HAP-1 (cell line): ENCODE results near the gene DMAC2L.
"Not testable (repeated sequence)": the region's sequence is repeated elsewhere in the genome, so short reads cannot be mapped to it uniquely, and the experiment has no call there.

ENCODE experiments used
- DNase-seq, 2 experiments: peaks; one replicate each; pipeline ENCODE4 v3.0.0-alpha.2; 2016 to 2020; ENCODE audit warnings: low spot score in 2 of 2
- H3K27me3 ChIP-seq: fragments of 250-450 bp; sonication (Bioruptor Pico); 2 replicates; pipeline ENCODE4 v1.5.1; 2020; ENCODE audit warnings: low read depth, mild to moderate bottlenecking, moderate library complexity
- H3K36me3 ChIP-seq: fragments of 250-450 bp; sonication (Bioruptor Pico); replicated peaks from 2 replicates; pipeline ENCODE4 v1.5.1; 2020; ENCODE audit warnings: mild to moderate bottlenecking
- H3K4me1 ChIP-seq: fragments of 250-450 bp; sonication (Bioruptor Pico); 2 replicates; pipeline ENCODE4 v1.5.1; 2020; ENCODE audit warnings: mild to moderate bottlenecking
- H3K4me3 ChIP-seq: fragments of 250-450 bp; sonication (Bioruptor Pico); 2 replicates; pipeline ENCODE4 v1.5.1; 2020; ENCODE audit warnings: mild to moderate bottlenecking, moderate library complexity
- H3K9me3 ChIP-seq: fragments of 250-450 bp; sonication (Bioruptor Pico); 2 replicates; pipeline ENCODE4 v1.5.1; 2020; ENCODE audit warnings: mild to moderate bottlenecking, moderate library complexity
- in situ Hi-C: fragments of 300-500 bp; cut with MboI; formaldehyde crosslinking; loops from 3 replicates; pipeline ENCODE4 v1.14.3; 2020; ENCODE audit warnings: low sequenced_read_pairs, inconsistent platforms, mixed read lengths

DMAC2L gene

GRCh38 chr14:50350975-50351374, 38.9 kb downstream of the DMAC2L start:
- in situ Hi-C loops = no loop called here
- no peaks in the 10 kb centered on the region for H3K4me1 ChIP-seq
- no peak for DNase-seq

GRCh38 chr14:50352584-50352983, 40.5 kb downstream of the DMAC2L start:
- Histone ChIP-seq H3K4me1 (no peaks in the 10 kb centered on the region), H3K9me3 (no peaks in the 10 kb centered on the region), H3K27me3 (no peaks in the 10 kb centered on the region), H3K36me3 (no peaks in the 10 kb centered on the region), H3K4me3 (no peak overlapping the region)
- DNase-seq = no peak
- in situ Hi-C loops = no loop called here

More at GRCh38 chr14:50350975-50351374, 38.9 kb downstream of the DMAC2L start:
- no peak overlapping the region for H3K4me3 ChIP-seq
- no peaks in the 10 kb centered on the region for H3K36me3 ChIP-seq
- no peaks in the 10 kb centered on the region for H3K27me3 ChIP-seq
- H3K9me3 ChIP-seq = no peaks in the 10 kb centered on the region

- Histone ChIP-seq H3K36me3 (no peaks in the 10 kb centered on the region), H3K4me3 (no peak overlapping the region), H3K4me1 (no peaks in the 10 kb centered on the region), H3K9me3 (no peaks in the 10 kb centered on the region), H3K27me3 (no peaks in the 10 kb centered on the region)
- no peak for DNase-seq
- in situ Hi-C loops = no loop called here
Observed at GRCh38 chr14:50353126-50353525, 41.0 kb downstream of the DMAC2L start.

GRCh38 chr14:50354527-50354926, 42.4 kb downstream of the DMAC2L start:
- in situ Hi-C loops = no loop called here

GRCh38 chr14:50355692-50356091, 43.6 kb downstream of the DMAC2L start:
- in situ Hi-C loops = no loop called here
- DNase-seq = no peak
- no peaks in the 10 kb centered on the region for H3K4me1 ChIP-seq
- no peaks in the 10 kb centered on the region for H3K36me3 ChIP-seq
- H3K27me3 ChIP-seq = no peaks in the 10 kb centered on the region
- no peak overlapping the region for H3K4me3 ChIP-seq
- no peaks in the 10 kb centered on the region for H3K9me3 ChIP-seq

More at GRCh38 chr14:50354527-50354926, 42.4 kb downstream of the DMAC2L start:
- no peaks in the 10 kb centered on the region for H3K27me3 ChIP-seq
- DNase-seq = no peak
- H3K4me3 ChIP-seq = no peak overlapping the region
- H3K9me3 ChIP-seq = no peaks in the 10 kb centered on the region
- H3K36me3 ChIP-seq = no peaks in the 10 kb centered on the region
- H3K4me1 ChIP-seq = no peaks in the 10 kb centered on the region

- H3K27me3 ChIP-seq, DNase-seq, H3K36me3 ChIP-seq, H3K4me3 ChIP-seq, H3K4me1 ChIP-seq, H3K9me3 ChIP-seq, in situ Hi-C loops: not testable (repeated sequence)
Observed at GRCh38 chr14:50356283-50356682, 44.2 kb downstream of the DMAC2L start.

- Histone ChIP-seq H3K27me3 (no peaks in the 10 kb centered on the region), H3K4me3 (no peak overlapping the region), H3K36me3 (no peaks in the 10 kb centered on the region), H3K4me1 (no peaks in the 10 kb centered on the region), H3K9me3 (no peaks in the 10 kb centered on the region)
- in situ Hi-C loops = no loop called here
- DNase-seq = no peak
Observed at GRCh38 chr14:50357124-50357523, 45.0 kb downstream of the DMAC2L start.

GRCh38 chr14:50357753-50358395, 45.8 kb downstream of the DMAC2L start:
- in situ Hi-C loops = no loop called here
- no peak for DNase-seq

GRCh38 chr14:50359631-50360030, 47.5 kb downstream of the DMAC2L start:
- Histone ChIP-seq H3K4me1 (no peaks in the 10 kb centered on the region), H3K4me3 (no peak overlapping the region), H3K27me3 (no peaks in the 10 kb centered on the region), H3K9me3 (no peaks in the 10 kb centered on the region), H3K36me3 (no peaks in the 10 kb centered on the region)
- in situ Hi-C loops = no loop called here
- DNase-seq = no peak

More at GRCh38 chr14:50357753-50358395, 45.8 kb downstream of the DMAC2L start:
- Histone ChIP-seq H3K9me3 (no peaks in the 10 kb centered on the region), H3K36me3 (no peaks in the 10 kb centered on the region), H3K4me1 (no peaks in the 10 kb centered on the region), H3K27me3 (no peaks in the 10 kb centered on the region), H3K4me3 (no peak overlapping the region)

- Histone ChIP-seq H3K4me1 (no peaks in the 10 kb centered on the region), H3K4me3 (no peak overlapping the region), H3K36me3 (no peaks in the 10 kb centered on the region), H3K27me3 (no peaks in the 10 kb centered on the region), H3K9me3 (no peaks in the 10 kb centered on the region)
- in situ Hi-C loops = no loop called here
- DNase-seq = no peak
Observed at GRCh38 chr14:50360093-50360492, 48.0 kb downstream of the DMAC2L start.

GRCh38 chr14:50360851-50361250, 48.7 kb downstream of the DMAC2L start:
- Histone ChIP-seq H3K36me3 (no peaks in the 10 kb centered on the region), H3K4me1 (no peaks in the 10 kb centered on the region), H3K9me3 (no peaks in the 10 kb centered on the region), H3K27me3 (no peaks in the 10 kb centered on the region), H3K4me3 (no peak overlapping the region)
- DNase-seq = no peak
- in situ Hi-C loops = no loop called here

- H3K36me3 ChIP-seq, H3K4me1 ChIP-seq, H3K4me3 ChIP-seq, DNase-seq, H3K27me3 ChIP-seq, H3K9me3 ChIP-seq, in situ Hi-C loops: not testable (repeated sequence)
Observed at GRCh38 chr14:50361473-50362403, 49.6 kb downstream of the DMAC2L start.

- Histone ChIP-seq H3K9me3 (no peaks in the 10 kb centered on the region), H3K4me3 (no peak overlapping the region), H3K36me3 (no peaks in the 10 kb centered on the region), H3K4me1 (no peaks in the 10 kb centered on the region), H3K27me3 (no peaks in the 10 kb centered on the region)
- in situ Hi-C loops = no loop called here
- DNase-seq = no peak
Observed at GRCh38 chr14:50362764-50363713, 50.9 kb downstream of the DMAC2L start.
